ENCODE measurements around the gene IL4. TPM values are rescaled to one million over a fixed set of nuclear protein-coding genes. Genes with fewer than 3 reads are reported as not detected.

IL4 gene
- total RNA-seq, 1 donor from 2014 or later, result not detected

GRCh38 chr5:132644177-132644576 lies 29.6 kb upstream of the IL4 start:
- H3K9me3 ChIP-seq (ENCODE audit: low read depth), result no peaks in the 10 kb centered on the region
- H3K4me2 ChIP-seq, result no peak overlapping the region
- no peaks in the 10 kb centered on the region for H3K27me3 Mint-ChIP-seq (ENCODE audit: insufficient read depth, low read depth)
- no peak overlapping the region for H3K27ac ChIP-seq
- no peaks in the 10 kb centered on the region for H3K4me1 Mint-ChIP-seq
- peaks cover 12% of the 10 kb centered on the region for H3K9me3 Mint-ChIP-seq
- DNase-seq (ENCODE audit: low spot score), result no peak
- no peaks in the 10 kb centered on the region for H3K36me3 Mint-ChIP-seq
- H3F3A ChIP-seq (ENCODE audit: low read depth), result no peaks in the 10 kb centered on the region
- no peak overlapping the region for H3K9ac ChIP-seq
- H3K36me3 ChIP-seq, result no peaks in the 10 kb centered on the region
- H3K27me3 ChIP-seq, result no peaks in the 10 kb centered on the region
- H3K4me3 Mint-ChIP-seq, result no peak overlapping the region
- no peaks in the 10 kb centered on the region for H3K79me2 ChIP-seq (ENCODE audit: low read depth)
- no peak overlapping the region for H3K27ac Mint-ChIP-seq
- no peak overlapping the region for H2AFZ ChIP-seq (replicated peaks)
- H3K4me3 ChIP-seq, result no peak overlapping the region
- no peaks in the 10 kb centered on the region for H4K20me1 ChIP-seq (ENCODE audit: low read depth)
- no peak for TF ChIP-seq EZH2 (IDR thresholded peaks at IDR 0.05)
- no peak for TF ChIP-seq CTCF (IDR thresholded peaks at IDR 0.05)
- no peak for TF ChIP-seq EZH2phosphoT487 (IDR thresholded peaks at IDR 0.05)
- no peaks in the 10 kb centered on the region for H3K4me1 ChIP-seq

GRCh38 chr5:132646583-132647266 lies 27.1 kb upstream of the IL4 start:
- TF ChIP-seq EZH2 (IDR thresholded peaks at IDR 0.05), result no peak
- TF ChIP-seq CTCF (IDR thresholded peaks at IDR 0.05), result no peak
- no peak for TF ChIP-seq EZH2phosphoT487 (IDR thresholded peaks at IDR 0.05)
- no peaks in the 10 kb centered on the region for H3K4me1 Mint-ChIP-seq
- H3K36me3 Mint-ChIP-seq, result no peaks in the 10 kb centered on the region
- H3K36me3 ChIP-seq, result no peaks in the 10 kb centered on the region
- no peak overlapping the region for H3K4me3 Mint-ChIP-seq
- H3F3A ChIP-seq (ENCODE audit: low read depth), result no peaks in the 10 kb centered on the region
- H3K27ac ChIP-seq, result no peak overlapping the region
- no peaks in the 10 kb centered on the region for H3K27me3 Mint-ChIP-seq (ENCODE audit: insufficient read depth, low read depth)
- H3K79me2 ChIP-seq (ENCODE audit: low read depth), result no peaks in the 10 kb centered on the region
- DNase-seq (ENCODE audit: low spot score), result no peak
- no peaks in the 10 kb centered on the region for H3K4me1 ChIP-seq
- H3K9me3 ChIP-seq (ENCODE audit: low read depth), result no peaks in the 10 kb centered on the region
- peaks cover 12% of the 10 kb centered on the region for H3K9me3 Mint-ChIP-seq
- H3K4me2 ChIP-seq, result no peak overlapping the region
- no peak overlapping the region for H3K4me3 ChIP-seq
- no peak overlapping the region for H3K27ac Mint-ChIP-seq
- H3K27me3 ChIP-seq, result no peaks in the 10 kb centered on the region
- H2AFZ ChIP-seq (replicated peaks), result no peak overlapping the region
- no peaks in the 10 kb centered on the region for H4K20me1 ChIP-seq (ENCODE audit: low read depth)
- no peak overlapping the region for H3K9ac ChIP-seq

GRCh38 chr5:132647473-132647872 lies 26.3 kb upstream of the IL4 start:
- Histone ChIP-seq H3K9ac (no peak overlapping the region), H4K20me1 (ENCODE audit: low read depth) (no peaks in the 10 kb centered on the region), H3K27me3 (no peaks in the 10 kb centered on the region), H3K36me3 (no peaks in the 10 kb centered on the region), H3F3A (ENCODE audit: low read depth) (no peaks in the 10 kb centered on the region), H3K79me2 (ENCODE audit: low read depth) (no peaks in the 10 kb centered on the region), H3K4me1 (no peaks in the 10 kb centered on the region), H2AFZ (replicated peaks) (no peak overlapping the region), H3K27ac (no peak overlapping the region), H3K9me3 (ENCODE audit: low read depth) (no peaks in the 10 kb centered on the region), H3K4me3 (no peak overlapping the region), H3K4me2 (no peak overlapping the region)
- Mint-ChIP-seq H3K4me3 (no peak overlapping the region), H3K27me3 (ENCODE audit: insufficient read depth, low read depth) (no peaks in the 10 kb centered on the region), H3K9me3 (peaks cover 12% of the 10 kb centered on the region), H3K36me3 (no peaks in the 10 kb centered on the region), H3K4me1 (no peaks in the 10 kb centered on the region), H3K27ac (no peak overlapping the region)
- no peak for DNase-seq (ENCODE audit: low spot score)
- TF ChIP-seq EZH2phosphoT487 (IDR thresholded peaks at IDR 0.05), result no peak
- TF ChIP-seq EZH2 (IDR thresholded peaks at IDR 0.05), result no peak
- TF ChIP-seq CTCF (IDR thresholded peaks at IDR 0.05), result no peak
